Renal cortex interstitium (tissue), 11 donors: ENCODE data around the gene RB1. TPM values are rescaled to one million over a fixed set of nuclear protein-coding genes. Genes with fewer than 3 reads are reported as not detected.

Experiments used
- DNase-seq, 11 donors: peaks; one replicate each; pipeline ENCODE4 v3.0.0-alpha.2; 2013; ENCODE audit warnings: low read depth in 9 of 11, low spot score in 4 of 11; ENCODE audit errors: extremely low read depth in 1 of 11
- polyA plus RNA-seq, 3 donors: library from polyadenylated mRNA; unstranded; fragments of 120-200 nt; gene quantifications; one replicate each; pipeline ENCODE4 v1.2.1, GENCODE V29; 2013; ENCODE audit not compliant: insufficient read length in 3 of 3

Gene RB1
- polyA plus RNA-seq, 3 donors = 43.4 to 49.7 (median 46.2) TPM

GRCh38 chr13:48501705-48502104, 198.2 kb downstream of the RB1 start:
- no peak for DNase-seq

GRCh38 chr13:48502601-48503319, 199.2 kb downstream of the RB1 start:
- DNase-seq = no peak

GRCh38 chr13:48504606-48505005, 201.1 kb downstream of the RB1 start:
- DNase-seq = no peak

- no peak for DNase-seq
Observed at GRCh38 chr13:48505012-48505411, 201.5 kb downstream of the RB1 start.

GRCh38 chr13:48505597-48506091, 202.1 kb downstream of the RB1 start:
- DNase-seq = peak in 3 of 11 donors; percentile 8 to 26 (median 16)

- no peak for DNase-seq
Observed at GRCh38 chr13:48506092-48506701, 202.6 kb downstream of the RB1 start.

GRCh38 chr13:48507021-48507420, 203.5 kb downstream of the RB1 start:
- no peak for DNase-seq

GRCh38 chr13:48508011-48508410, 204.5 kb downstream of the RB1 start:
- no peak for DNase-seq

- no peak for DNase-seq
Observed at GRCh38 chr13:48510698-48511097, 207.1 kb downstream of the RB1 start.

GRCh38 chr13:48511621-48512230, 208.2 kb downstream of the RB1 start:
- no peak for DNase-seq

GRCh38 chr13:48514793-48515192, 211.2 kb downstream of the RB1 start:
- DNase-seq = no peak

- DNase-seq = no peak
Observed at GRCh38 chr13:48515732-48516131, 212.2 kb downstream of the RB1 start.

GRCh38 chr13:48518083-48518482, 214.5 kb downstream of the RB1 start:
- no peak for DNase-seq

- DNase-seq = no peak
Observed at GRCh38 chr13:48526286-48526685, 222.7 kb downstream of the RB1 start.

GRCh38 chr13:48527955-48528354, 224.4 kb downstream of the RB1 start:
- no peak for DNase-seq

GRCh38 chr13:48528720-48529119, 225.2 kb downstream of the RB1 start:
- DNase-seq = no peak

- DNase-seq = no peak
Observed at GRCh38 chr13:48530833-48531232, 227.3 kb downstream of the RB1 start.
